Sigmoid colon (tissue), 4 donors: ENCODE measurements around the gene UROC1.

Experiments used
- CTCF ChIP-seq, 4 experiments: fragments of 450-650 bp in 3 of 4; fragments of 200-600 bp in 1 of 4; IDR thresholded peaks; one replicate each; pipeline ENCODE4 v1.5.1; 2016 to 2019; ENCODE audit warnings: antibody characterized with exemption in 4 of 4, mild to moderate bottlenecking in 3 of 4, moderate library complexity in 2 of 4
- POLR2AphosphoS5 ChIP-seq, 4 donors: sonication (generic); formaldehyde crosslinking; IDR thresholded peaks; one replicate each; pipeline ENCODE4 v1.6.1; 2017; ENCODE audit warnings: antibody characterized with exemption in 4 of 4

- no peak for TF ChIP-seq CTCF (IDR thresholded peaks at IDR 0.05)
- no peak for TF ChIP-seq POLR2AphosphoS5 (IDR thresholded peaks at IDR 0.05)
Measured at GRCh38 chr3:126433105-126433430, 84.5 kb downstream of the UROC1 start.
